Nephron progenitor cell (in vitro differentiated cells): Measurements from ENCODE around the gene OGFRL1.

Experiments used
- DNase-seq: peaks from one replicate; pipeline ENCODE4 v3.0.0; 2021
- H3K27ac Mint-ChIP-seq: 2 replicates; pipeline ENCODE4 v1.8.0; 2021; ENCODE audit warnings: mild to moderate bottlenecking, moderate library complexity, mixed read lengths
- H3K27me3 Mint-ChIP-seq: 2 replicates; pipeline ENCODE4 v1.8.0; 2021; ENCODE audit warnings: mild to moderate bottlenecking, low read depth, mixed read lengths; ENCODE audit not compliant: poor library complexity
- H3K36me3 Mint-ChIP-seq: 2 replicates; pipeline ENCODE4 v1.8.0; 2021; ENCODE audit warnings: low read depth, mixed read lengths
- H3K4me1 Mint-ChIP-seq: 2 replicates; pipeline ENCODE4 v1.8.0; 2021; ENCODE audit warnings: mixed read lengths
- H3K4me3 Mint-ChIP-seq: 2 replicates; pipeline ENCODE4 v1.8.0; 2021; ENCODE audit warnings: mild to moderate bottlenecking, moderate library complexity, mixed read lengths
- H3K9me3 Mint-ChIP-seq: 2 replicates; pipeline ENCODE4 v1.8.0; 2021; ENCODE audit warnings: mild to moderate bottlenecking, moderate library complexity, mixed read lengths
- CTCF ChIP-seq: fragments of 200-600 bp; sonication (generic); IDR thresholded peaks from 2 replicates; pipeline ENCODE4 v1.5.0; 2021; ENCODE audit warnings: antibody characterized with exemption

The OGFRL1 gene

GRCh38 chr6:71279321-71279720 is 9.3 kb upstream of the OGFRL1 start:
- Mint-ChIP-seq H3K27ac (no peak overlapping the region), H3K4me3 (no peak overlapping the region), H3K4me1 (peaks cover 7% of the 10 kb centered on the region), H3K9me3 (peaks cover 14% of the 10 kb centered on the region), H3K27me3 (peaks cover 10% of the 10 kb centered on the region), H3K36me3 (no peaks in the 10 kb centered on the region)
- no peak for DNase-seq
- TF ChIP-seq CTCF = no peak

DNA sequence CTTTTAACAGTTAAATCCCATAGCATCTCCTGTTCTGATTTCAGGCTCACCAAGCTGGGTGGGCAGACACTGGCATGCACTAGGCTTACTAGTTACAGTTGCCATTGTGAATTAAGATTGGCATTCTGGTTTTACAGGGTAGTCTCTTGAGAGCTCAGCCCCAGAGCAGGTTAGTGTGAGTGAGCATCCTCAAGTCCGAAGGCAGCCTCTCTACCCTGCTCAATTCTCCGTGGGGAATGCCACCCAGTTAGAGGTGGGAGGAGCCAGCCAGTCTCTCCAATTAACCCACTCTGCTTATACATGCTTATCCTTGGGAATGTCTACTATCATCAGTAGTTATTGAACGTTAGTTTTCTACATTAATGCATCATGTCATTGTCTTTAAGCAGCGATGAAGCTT is 8.9 kb upstream of the OGFRL1 start:
- no peak for TF ChIP-seq CTCF
- no peak overlapping the region for H3K27ac Mint-ChIP-seq
- no peak overlapping the region for H3K4me3 Mint-ChIP-seq
- H3K36me3 Mint-ChIP-seq = no peaks in the 10 kb centered on the region
- no peak for DNase-seq
- peaks cover 14% of the 10 kb centered on the region for H3K9me3 Mint-ChIP-seq
- peaks cover 7% of the 10 kb centered on the region for H3K4me1 Mint-ChIP-seq
- H3K27me3 Mint-ChIP-seq = peaks cover 10% of the 10 kb centered on the region

DNA sequence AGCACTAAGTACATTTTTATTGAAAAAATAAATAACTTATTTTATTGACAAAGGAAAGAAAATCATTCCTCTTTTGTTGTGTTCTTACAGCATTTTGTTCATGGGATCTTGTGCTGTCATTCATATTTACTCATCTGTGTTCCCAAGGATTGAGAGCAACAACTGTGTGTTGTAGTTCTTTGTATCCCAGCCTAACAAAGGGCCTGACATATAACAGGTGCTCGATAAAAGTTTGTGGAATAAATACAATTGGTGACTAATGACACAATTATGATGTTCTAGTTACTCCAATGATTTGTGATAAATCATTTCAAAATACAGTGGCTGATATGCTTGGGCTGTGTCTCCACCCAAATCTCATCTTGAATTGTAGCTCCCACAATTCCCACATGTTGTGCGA is 7.9 kb upstream of the OGFRL1 start:
- TF ChIP-seq CTCF = no peak
- no peak overlapping the region for H3K27ac Mint-ChIP-seq
- peaks cover 9% of the 10 kb centered on the region for H3K4me1 Mint-ChIP-seq
- DNase-seq = no peak
- peaks cover 10% of the 10 kb centered on the region for H3K27me3 Mint-ChIP-seq
- no peaks in the 10 kb centered on the region for H3K36me3 Mint-ChIP-seq
- peaks cover 9% of the 10 kb centered on the region for H3K9me3 Mint-ChIP-seq
- H3K4me3 Mint-ChIP-seq = no peak overlapping the region

DNA sequence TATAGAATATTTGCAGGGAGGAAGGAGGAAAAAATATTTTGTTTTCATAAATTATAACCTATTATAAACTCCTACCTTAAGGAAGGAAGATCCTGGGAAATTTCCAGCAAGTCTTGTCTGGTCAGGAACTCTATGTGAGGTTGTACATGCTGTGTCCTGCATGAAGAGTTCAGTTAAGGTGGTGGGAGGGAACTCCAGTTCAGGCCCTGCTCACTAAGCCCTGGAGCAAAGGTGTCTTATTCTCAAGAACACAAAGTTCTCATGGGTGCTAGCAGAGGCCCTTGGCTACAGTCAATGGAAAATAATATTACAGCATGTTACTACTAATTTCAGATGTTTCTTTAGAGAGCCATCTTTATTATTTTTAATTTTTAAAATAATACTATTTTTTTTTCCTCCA is 3.8 kb upstream of the OGFRL1 start:
- H3K36me3 Mint-ChIP-seq = no peaks in the 10 kb centered on the region
- H3K27me3 Mint-ChIP-seq = peaks cover 12% of the 10 kb centered on the region
- no peak for TF ChIP-seq CTCF
- peaks cover 36% of the 10 kb centered on the region for H3K4me1 Mint-ChIP-seq
- DNase-seq = no peak
- H3K4me3 Mint-ChIP-seq = no peak overlapping the region
- H3K27ac Mint-ChIP-seq = no peak overlapping the region
- peaks cover 7% of the 10 kb centered on the region for H3K9me3 Mint-ChIP-seq

DNA sequence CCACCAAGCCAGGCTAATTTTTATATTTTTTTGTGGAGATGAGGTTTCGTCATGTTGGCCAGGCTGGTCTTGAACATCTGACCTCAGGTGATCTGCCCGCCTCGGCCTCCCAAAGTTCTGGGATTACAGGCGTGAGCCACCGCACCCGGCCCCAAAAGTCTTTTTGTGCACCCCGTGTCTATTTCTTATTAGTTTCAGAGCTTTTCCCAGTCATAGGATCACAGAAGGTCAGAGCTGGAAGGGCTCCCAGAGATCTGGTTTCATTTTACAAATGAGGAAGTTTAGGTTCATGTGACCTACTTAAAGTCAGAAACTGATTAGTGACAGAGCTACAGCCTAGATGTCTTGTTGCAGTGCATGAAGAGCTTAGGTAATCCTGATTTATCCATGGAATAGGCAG is 1.6 kb upstream of the OGFRL1 start:
- H3K27me3 Mint-ChIP-seq = peaks cover 7% of the 10 kb centered on the region
- peak overlapping the region; percentile 69 for H3K27ac Mint-ChIP-seq
- TF ChIP-seq CTCF = no peak
- H3K4me3 Mint-ChIP-seq = no peak overlapping the region
- H3K4me1 Mint-ChIP-seq = peaks cover 58% of the 10 kb centered on the region
- H3K9me3 Mint-ChIP-seq = no peaks in the 10 kb centered on the region
- DNase-seq = no peak
- peaks cover 10% of the 10 kb centered on the region for H3K36me3 Mint-ChIP-seq

GRCh38 chr6:71287926-71288227 is 734 bp upstream of the OGFRL1 start:
- no peaks in the 10 kb centered on the region for H3K9me3 Mint-ChIP-seq
- H3K27ac Mint-ChIP-seq = peak overlapping the region; percentile 36
- peak overlapping the region; percentile 77 for H3K4me3 Mint-ChIP-seq
- peaks cover 10% of the 10 kb centered on the region for H3K36me3 Mint-ChIP-seq
- peaks cover 7% of the 10 kb centered on the region for H3K27me3 Mint-ChIP-seq
- TF ChIP-seq CTCF = no peak
- H3K4me1 Mint-ChIP-seq = peaks cover 60% of the 10 kb centered on the region
- no peak for DNase-seq
